HuH-7.5 (cell line): ENCODE results near the gene CLEC3B.
"Not testable (repeated sequence)": the region's sequence is repeated elsewhere in the genome, so short reads cannot be mapped to it uniquely, and the experiment has no call there.

Source experiments
- DNase-seq: peaks from one replicate; pipeline ENCODE4 v3.0.0; 2011; ENCODE audit warnings: low spot score

The CLEC3B gene

DNA sequence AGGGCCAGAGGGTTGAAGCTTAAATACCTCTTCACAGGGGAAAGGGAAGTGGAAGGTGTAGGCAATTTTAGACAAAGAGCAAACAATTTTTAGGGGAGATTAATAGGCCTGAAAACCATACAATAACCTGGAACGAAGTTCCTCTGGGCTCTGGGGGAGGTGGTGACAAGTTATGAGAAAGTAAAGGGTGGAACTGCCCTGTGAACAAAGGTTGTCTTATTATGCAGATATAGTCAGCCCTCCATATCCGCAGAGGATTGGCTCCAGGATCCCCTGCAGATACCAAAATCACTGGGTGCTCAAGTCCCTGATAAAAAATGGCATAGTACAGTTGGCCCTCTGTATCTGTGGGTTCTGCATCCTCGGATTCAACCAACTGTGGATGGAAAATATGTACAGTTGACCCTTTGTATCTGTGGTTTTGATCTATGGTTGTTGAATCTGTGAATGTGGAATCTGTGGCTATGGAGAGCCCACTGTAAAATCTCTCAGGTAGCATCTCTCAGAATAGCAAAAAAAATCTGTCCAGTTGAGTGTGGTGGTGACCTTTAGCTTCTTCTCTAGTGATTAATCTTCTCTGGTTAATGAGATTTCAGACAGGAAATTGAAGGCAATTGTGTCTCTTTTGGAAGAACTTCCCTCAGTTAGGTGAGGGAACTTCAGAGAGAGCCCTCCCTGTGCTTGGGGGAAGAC is 40.2 kb downstream of the CLEC3B start:
- DNase-seq, result no peak

DNA sequence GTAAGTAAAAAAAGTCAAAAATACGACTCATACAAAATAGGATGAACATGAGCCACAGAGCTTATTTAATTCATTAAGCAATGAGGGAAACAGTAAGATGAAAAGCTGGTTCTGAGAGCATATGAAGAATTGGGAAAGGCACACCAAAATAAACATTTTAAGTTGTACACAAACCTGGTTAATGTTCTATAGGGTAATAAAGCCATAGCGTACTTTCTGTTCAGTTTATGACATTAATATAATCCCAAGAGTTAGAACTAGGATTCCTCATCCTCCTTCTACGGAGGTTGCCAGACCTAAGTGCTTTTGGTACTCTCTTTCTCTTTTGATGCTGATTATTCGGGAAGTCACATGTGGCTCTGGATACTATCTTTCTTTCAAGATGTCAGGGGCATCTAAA is 41.4 kb downstream of the CLEC3B start:
- no peak for DNase-seq

DNA sequence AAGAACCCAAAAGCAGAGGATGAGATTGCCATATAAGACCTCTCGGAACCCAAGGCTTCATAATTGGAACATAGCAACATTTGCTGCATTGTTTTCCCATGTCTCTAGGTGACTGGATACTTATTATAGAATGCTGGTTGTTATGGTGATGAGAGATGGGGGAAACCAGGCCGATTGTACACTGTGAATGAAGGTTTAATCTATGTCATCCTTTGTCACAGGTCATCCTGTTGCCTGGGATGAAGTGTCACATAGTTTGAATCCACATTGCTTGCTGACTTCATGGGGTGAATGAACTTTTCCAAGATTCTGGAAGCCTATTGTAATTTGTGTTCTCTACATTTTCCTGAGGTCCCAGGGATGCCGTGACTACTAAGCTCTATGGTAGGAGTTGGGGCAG is 41.8 kb downstream of the CLEC3B start:
- no peak for DNase-seq

DNA sequence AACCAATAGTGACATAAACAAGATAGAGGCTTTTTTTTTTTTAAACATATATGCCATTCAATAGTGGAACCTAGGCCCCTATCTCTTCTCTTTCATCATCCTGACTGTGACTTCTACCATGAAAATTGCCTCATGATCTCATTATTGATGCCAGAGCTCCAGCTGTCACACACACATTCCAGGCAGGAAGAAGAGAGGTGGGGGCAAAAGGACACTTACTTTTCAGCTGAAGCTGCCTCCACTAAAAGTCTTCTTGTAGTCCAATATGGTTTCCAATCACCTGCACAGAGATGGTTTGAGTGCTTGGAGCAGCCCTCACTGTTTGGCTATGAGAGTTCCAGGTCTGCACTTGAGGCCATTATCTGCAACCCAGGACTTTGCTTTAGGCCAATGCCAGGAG is 45.0 kb downstream of the CLEC3B start:
- no peak for DNase-seq

DNA sequence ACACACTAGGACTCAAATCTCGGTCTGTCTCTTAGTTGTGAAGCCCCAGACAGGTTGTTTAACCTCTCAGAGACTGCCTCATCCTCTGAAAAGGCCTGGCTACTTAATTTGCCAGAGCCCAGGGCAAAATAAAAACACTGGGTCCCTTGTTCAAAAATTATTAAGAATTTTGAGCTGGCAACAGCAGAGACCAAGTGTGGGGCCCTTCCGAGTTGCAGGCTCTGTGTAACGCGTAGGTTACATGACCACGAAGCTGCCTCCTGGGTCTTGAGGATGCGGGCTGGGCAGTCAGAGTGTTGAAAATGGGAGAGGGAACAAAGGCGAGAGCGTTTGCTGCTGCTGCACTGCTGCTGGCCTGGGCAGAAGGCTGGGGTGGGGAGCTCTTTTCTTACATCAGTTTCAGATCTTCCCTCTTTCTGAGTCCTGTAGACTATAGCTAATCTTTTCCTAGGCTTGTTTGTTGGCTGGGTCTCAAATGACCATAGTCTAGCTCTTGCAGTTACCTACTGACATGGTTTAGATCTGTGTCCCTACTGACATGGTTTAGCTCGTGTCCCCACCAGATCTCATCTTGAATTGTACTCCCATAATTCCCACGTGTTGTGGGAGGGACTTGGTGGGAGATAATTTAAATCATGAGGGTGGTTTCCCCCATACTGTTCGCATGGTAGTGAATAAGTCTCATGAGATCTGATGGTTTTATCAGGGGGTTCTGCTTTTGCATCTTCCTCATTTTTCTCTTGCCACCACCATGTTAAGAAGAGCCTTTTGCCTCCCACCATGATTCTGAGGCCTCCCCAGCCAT is 49.9 kb downstream of the CLEC3B start:
- DNase-seq, result no peak

DNA sequence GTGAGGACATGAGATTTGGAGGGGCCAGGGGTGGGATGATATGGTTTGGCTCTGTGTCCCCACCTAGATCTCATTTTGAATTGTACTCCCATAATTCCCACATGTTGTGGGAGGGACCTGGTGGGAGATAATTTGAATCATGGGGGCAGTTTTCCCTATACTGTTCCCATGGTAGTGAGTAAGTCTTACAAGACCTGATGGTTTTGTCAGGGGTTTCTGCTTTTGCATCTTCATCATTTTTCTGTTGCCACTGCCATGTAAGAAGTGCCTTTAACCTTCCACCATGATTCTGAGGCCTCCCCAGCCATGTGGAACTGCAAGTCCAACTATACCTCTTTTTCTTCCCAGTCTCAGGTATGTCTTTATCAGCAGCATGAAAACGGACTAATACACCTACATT is 52.2 kb downstream of the CLEC3B start:
- DNase-seq, result not testable (repeated sequence)

DNA sequence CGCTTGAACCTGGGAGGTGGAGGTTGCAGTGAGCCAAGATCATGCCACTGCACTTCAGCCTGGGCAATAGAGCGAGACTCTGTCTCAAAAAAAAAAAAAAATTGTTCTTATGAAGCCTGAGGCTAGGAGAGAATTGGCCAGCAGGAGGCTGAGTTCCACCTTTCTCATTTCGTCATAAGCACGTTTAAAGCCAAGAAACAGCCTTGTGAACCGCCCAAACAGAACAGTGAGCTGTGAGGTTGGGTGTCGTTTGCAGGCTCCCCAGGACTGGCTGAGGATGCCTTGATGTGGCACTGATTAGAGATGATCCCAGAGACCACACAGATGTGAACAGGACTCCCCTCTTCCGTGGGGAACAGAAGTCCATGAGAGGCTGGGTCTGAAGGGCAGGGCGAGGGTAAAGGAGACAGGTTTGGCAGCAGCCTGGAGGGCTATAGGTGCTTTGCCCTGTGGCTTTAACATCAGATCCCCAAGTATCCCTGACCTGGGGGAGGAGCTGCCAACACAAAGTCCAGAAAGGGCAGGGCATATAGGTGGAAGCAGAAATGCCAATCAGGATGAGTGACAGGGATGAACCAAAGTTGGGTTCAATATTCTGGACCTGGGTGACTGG is 52.9 kb downstream of the CLEC3B start:
- no peak for DNase-seq

DNA sequence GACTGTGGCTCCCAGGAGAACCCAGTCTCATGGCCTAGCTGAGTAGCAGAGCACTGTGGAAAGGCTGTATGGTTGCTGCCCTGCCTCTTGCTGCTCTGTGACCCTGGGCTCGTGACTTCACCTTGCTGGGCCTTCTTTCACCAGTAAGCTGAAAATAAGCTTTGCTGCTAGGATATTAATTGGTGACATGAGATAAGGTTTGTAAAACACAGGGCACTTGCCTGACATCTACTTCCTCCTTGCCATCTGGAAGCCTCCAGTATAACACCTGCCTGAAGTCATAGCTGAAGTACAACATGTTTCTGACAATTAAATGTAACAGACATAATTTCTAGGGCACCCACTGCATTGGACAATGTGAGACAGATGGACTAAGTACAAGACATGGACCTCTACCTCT is 53.6 kb downstream of the CLEC3B start:
- DNase-seq, result no peak

DNA sequence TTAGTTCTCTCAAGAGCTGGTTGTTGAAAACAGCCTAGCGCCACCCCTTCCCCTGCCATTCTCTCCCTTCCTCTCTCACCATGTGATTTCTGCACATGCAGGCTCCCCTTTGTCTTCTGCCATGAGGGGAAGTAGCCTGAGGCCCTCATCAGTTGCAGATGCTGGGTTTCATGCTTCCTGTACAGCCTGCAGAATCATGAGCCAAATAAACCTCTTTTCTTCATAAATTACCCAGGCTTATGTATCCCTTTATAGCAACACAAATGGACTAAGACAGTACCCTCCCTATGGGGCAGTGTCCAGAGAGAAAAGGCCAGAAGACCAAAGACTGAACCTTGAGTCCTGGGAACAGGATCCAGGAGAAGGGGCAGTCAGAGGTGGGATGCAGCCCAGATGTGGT is 54.7 kb downstream of the CLEC3B start:
- DNase-seq, result no peak

DNA sequence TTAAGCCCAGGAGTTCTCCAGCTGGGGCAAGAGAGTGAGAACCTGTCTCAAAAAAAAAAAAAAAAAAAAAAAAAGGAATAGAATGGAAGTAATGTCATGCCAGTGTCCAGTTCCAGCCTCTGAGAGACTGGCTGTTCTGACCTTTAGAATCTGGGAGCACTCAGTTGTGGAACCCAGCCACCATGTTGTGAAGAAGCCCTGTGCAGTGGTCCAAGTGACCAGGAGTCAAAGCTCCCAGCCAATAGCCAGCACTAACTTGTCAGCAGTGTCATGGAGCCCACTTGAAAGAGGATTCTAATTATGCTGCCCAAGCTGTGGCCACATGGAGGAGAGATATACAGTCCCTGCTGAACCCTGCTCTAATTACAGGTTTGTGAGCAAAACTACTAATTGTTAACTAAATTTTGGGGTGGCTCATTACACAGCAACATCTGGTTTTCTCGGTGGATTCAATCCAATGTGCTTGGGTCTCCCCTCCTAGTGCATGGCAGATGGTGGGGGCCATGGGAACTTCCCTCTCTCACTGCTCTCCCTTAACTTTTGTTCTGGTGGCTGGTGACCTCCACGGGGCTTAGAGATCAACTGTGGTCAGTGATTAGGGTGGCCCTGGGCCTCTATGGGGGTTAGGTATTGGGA is 55.5 kb downstream of the CLEC3B start:
- no peak for DNase-seq

DNA sequence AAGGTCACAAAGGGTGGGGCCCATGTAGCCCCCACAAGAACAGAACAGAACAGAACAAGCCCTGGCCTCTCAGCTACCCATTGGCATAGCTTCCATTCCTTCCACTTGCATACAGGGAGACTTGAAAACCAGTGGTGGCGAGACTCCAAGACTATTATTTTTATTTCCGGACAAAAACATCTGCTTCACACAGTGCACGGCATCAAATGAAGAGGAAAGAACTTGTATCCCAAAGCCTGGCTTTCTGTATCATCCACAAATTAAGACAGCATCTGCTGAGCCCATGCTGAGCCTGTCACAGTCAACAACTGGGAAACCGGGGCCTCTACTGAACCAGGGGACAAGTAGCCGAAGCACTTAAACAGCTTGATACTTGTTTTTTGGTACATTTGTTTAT is 56.0 kb downstream of the CLEC3B start:
- DNase-seq, result no peak

DNA sequence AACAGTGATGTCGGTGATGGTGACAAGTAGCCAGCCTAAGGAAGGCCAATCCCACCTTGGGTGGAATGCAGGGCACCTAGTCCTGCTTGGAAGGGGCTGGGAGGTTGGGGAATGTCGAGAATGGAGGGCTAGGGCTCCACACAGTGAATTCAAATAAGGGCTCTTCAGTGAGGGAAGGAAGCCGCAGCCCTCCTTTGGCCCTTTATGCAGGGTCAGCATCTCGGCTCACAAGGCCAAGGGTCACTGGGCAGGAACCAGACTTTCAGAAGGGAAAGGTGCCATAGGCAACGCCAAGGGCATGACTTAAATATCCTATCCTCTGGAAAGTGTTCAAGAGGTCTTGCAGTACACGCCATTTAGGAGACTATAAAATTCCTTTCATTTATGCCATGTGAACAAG is 56.9 kb downstream of the CLEC3B start:
- no peak for DNase-seq

DNA sequence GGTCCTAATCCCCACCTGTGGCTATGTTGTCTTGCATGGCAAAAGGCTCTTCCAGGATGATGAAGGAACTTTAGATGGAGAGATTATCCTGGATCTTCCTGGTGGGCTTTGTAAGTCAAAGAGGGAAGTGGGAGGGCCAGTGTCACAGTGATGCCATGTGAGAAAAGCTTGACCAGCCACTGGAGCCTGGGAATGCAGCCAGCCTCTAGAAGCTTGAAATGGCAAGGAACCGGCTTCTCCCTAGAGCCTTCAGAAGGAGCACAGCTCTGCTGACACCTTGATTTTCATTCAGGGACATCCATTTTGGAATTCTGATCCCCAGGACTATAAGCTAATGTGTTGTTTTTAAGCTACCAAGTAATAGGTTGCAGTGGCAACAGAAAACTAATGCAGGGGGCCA is 58.3 kb downstream of the CLEC3B start:
- no peak for DNase-seq

DNA sequence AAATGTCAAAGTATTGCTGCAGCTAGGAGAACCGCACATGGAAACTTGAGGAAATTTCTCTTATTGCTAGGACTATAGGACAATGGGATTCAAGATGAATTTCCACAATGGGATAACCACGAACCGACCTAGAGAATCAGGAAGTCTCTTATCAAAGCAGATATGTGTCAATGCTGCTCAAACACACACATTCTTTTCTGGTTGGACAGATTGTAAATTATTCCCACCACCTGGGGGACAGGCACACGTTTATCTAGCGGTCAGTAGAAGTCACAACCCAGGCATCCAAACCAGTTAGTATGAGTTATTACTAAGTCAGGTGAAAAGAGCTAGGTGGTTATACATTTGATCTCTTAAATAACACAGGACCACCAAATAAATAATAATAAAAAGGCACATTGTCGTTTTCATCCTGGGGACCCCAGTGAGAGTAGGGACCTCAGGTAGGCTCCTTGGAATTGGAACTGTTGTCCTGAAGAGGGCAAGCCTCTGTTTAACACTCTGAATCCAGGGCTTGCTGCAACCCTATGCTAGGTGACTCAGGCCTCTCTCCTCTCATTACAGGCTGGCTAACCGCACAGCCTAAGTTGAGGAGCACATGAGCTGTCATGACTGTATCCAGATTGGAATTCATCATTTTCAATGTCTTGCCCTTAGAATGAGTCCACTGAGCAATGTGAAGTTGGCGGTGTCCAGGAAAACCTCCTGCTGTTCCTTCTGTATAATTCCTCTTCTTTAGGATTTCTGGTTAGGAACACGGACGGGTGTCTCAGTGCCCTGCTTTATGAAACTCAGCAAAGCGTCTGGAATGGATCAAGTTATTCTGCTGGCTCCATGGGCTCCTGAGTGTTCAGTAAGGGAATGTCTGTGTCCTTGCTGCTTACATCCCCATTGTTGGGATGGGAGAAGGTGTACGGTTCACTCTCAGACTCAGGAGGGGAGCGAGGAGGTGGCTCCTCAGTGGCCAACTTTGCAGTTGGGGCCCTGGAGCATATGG is 59.0 kb downstream of the CLEC3B start:
- DNase-seq, result no peak
